Measurements from ENCODE around the gene RPS6KA4.
"Not testable (repeated sequence)": the region's sequence is repeated elsewhere in the genome, so short reads cannot be mapped to it uniquely, and the experiment has no call there.

GRCh38 chr11:64315667-64316526 is 43.1 kb upstream of the RPS6KA4 start:
- not testable (repeated sequence) for TF ChIP-seq CTCF (IDR thresholded peaks at IDR 0.05; ENCODE audit: borderline replicate concordance, extremely low read depth, low read length, poor library complexity, severe bottlenecking); EZH2 (IDR thresholded peaks at IDR 0.05; ENCODE audit: borderline replicate concordance, low read depth, low read length, severe bottlenecking)
